ENCODE measurements around the gene KCNJ13.

Gene KCNJ13

GRCh38 chr2:232776435-232776834 is at the start of gene KCNJ13:
Gene KCNJ13, minus strand, starts transcription at chr2:232776565. Its CDS starts 5,203 bp downstream, at chr2:232771362.
- no peak for DNase-seq

GRCh38 chr2:232817756-232818155 is 41.4 kb upstream of the KCNJ13 start:
- no peak for DNase-seq

- DNase-seq, result no peak
Observed at GRCh38 chr2:232816657-232817056, 40.3 kb upstream of the KCNJ13 start.

- DNase-seq, result no peak
Observed at GRCh38 chr2:232815569-232815968, 39.2 kb upstream of the KCNJ13 start.

- DNase-seq, result no peak
Observed at GRCh38 chr2:232810444-232810843, 34.1 kb upstream of the KCNJ13 start.

- DNase-seq, result no peak
Observed at GRCh38 chr2:232809349-232810124, 33.2 kb upstream of the KCNJ13 start.

GRCh38 chr2:232802091-232802490 is 25.7 kb upstream of the KCNJ13 start:
- DNase-seq, result no peak

- DNase-seq, result no peak
Observed at GRCh38 chr2:232800166-232800565, 23.8 kb upstream of the KCNJ13 start.

GRCh38 chr2:232798187-232798586 is 21.8 kb upstream of the KCNJ13 start:
- no peak for DNase-seq

GRCh38 chr2:232795920-232796319 is 19.6 kb upstream of the KCNJ13 start:
- no peak for DNase-seq

- no peak for DNase-seq
Observed at GRCh38 chr2:232794981-232795380, 18.6 kb upstream of the KCNJ13 start.

GRCh38 chr2:232793271-232793670 is 16.9 kb upstream of the KCNJ13 start:
- DNase-seq, result no peak

GRCh38 chr2:232791518-232791917 is 15.2 kb upstream of the KCNJ13 start:
- DNase-seq, result no peak

- DNase-seq, result no peak
Observed at GRCh38 chr2:232789082-232789481, 12.7 kb upstream of the KCNJ13 start.

GRCh38 chr2:232787806-232788205 is 11.4 kb upstream of the KCNJ13 start:
- DNase-seq, result no peak

GRCh38 chr2:232783278-232783677 is 6.9 kb upstream of the KCNJ13 start:
- DNase-seq, result no peak

GRCh38 chr2:232781765-232782164 is 5.4 kb upstream of the KCNJ13 start:
- peak in 1 of 2 experiments; percentile 14 for DNase-seq

- no peak for DNase-seq
Observed at GRCh38 chr2:232779934-232780333, 3.6 kb upstream of the KCNJ13 start.

GRCh38 chr2:232779465-232779864 is 3.1 kb upstream of the KCNJ13 start:
- no peak for DNase-seq

- DNase-seq, result no peak
Observed at GRCh38 chr2:232777276-232777675, 911 bp upstream of the KCNJ13 start.

- no peak for DNase-seq
Observed at GRCh38 chr2:232773815-232774214, 2.5 kb downstream of the KCNJ13 start.

GRCh38 chr2:232772531-232772930 is 3.8 kb downstream of the KCNJ13 start:
- no peak for DNase-seq

GRCh38 chr2:232771870-232772269 is 4.5 kb downstream of the KCNJ13 start:
- no peak for DNase-seq

- no peak for DNase-seq
Observed at GRCh38 chr2:232770207-232770606, 6.2 kb downstream of the KCNJ13 start.

GRCh38 chr2:232767866-232768265 is 8.5 kb downstream of the KCNJ13 start:
- no peak for DNase-seq
